HEK293 (cell line): ENCODE data around the gene TMEM145.

Experiments used
- BCL6B ChIP-seq: fragments of 450-650 bp; formaldehyde crosslinking; IDR thresholded peaks from 2 replicates; pipeline ENCODE4 v1.5.1; 2017; ENCODE audit warnings: missing biosample characterization, missing genetic modification characterization
- GLIS1 ChIP-seq: fragments of 450-650 bp; formaldehyde crosslinking; IDR thresholded peaks from 2 replicates; pipeline ENCODE4 v1.5.1; 2016; ENCODE audit warnings: missing biosample characterization, missing genetic modification characterization
- HOXA7 ChIP-seq: sonication (generic); formaldehyde crosslinking; IDR thresholded peaks from 2 replicates; pipeline ENCODE4 v1.8.1; 2022; ENCODE audit warnings: missing genetic modification reagents, borderline replicate concordance
- KLF17 ChIP-seq: fragments of 450-650 bp; formaldehyde crosslinking; IDR thresholded peaks from 2 replicates; pipeline ENCODE4 v1.5.1; 2016; ENCODE audit warnings: missing biosample characterization, missing genetic modification characterization
- OVOL3 ChIP-seq: fragments of 450-650 bp; formaldehyde crosslinking; IDR thresholded peaks from 2 replicates; pipeline ENCODE4 v1.5.1; 2016; ENCODE audit warnings: missing biosample characterization, missing genetic modification characterization
- PRDM1 ChIP-seq: fragments of 450-650 bp; formaldehyde crosslinking; IDR thresholded peaks from 2 replicates; pipeline ENCODE4; 2016; ENCODE audit warnings: missing biosample characterization, missing genetic modification characterization
- PRDM6 ChIP-seq: fragments of 450-650 bp; formaldehyde crosslinking; IDR thresholded peaks from 2 replicates; pipeline ENCODE4 v1.5.1; 2017; ENCODE audit warnings: missing biosample characterization, missing genetic modification characterization
- ZBTB7A ChIP-seq: fragments of 450-650 bp; formaldehyde crosslinking; IDR thresholded peaks from 2 replicates; pipeline ENCODE4 v1.5.1; 2016; ENCODE audit warnings: low read depth, missing biosample characterization, missing genetic modification characterization
- ZEB2 ChIP-seq: fragments of 450-650 bp; formaldehyde crosslinking; IDR thresholded peaks from 2 replicates; pipeline ENCODE4 v1.5.1; 2016; ENCODE audit warnings: missing biosample characterization, missing genetic modification characterization
- ZFP69B ChIP-seq: fragments of 450-650 bp; formaldehyde crosslinking; IDR thresholded peaks from 2 replicates; pipeline ENCODE4 v1.5.1; 2016; ENCODE audit warnings: missing biosample characterization, missing genetic modification characterization
- ZNF114 ChIP-seq: fragments of 450-650 bp; formaldehyde crosslinking; IDR thresholded peaks from 2 replicates; pipeline ENCODE4 v1.5.0; 2017; ENCODE audit warnings: missing biosample characterization, missing genetic modification characterization
- ZNF132 ChIP-seq: fragments of 450-650 bp; formaldehyde crosslinking; IDR thresholded peaks from 2 replicates; pipeline ENCODE4 v1.5.1; 2017; ENCODE audit warnings: missing biosample characterization, missing genetic modification characterization, borderline replicate concordance
- ZNF140 ChIP-seq: fragments of 450-650 bp; formaldehyde crosslinking; IDR thresholded peaks from 2 replicates; pipeline ENCODE4 v1.5.1; 2016; ENCODE audit warnings: missing biosample characterization, missing genetic modification characterization
- ZNF16 ChIP-seq: fragments of 450-650 bp; formaldehyde crosslinking; IDR thresholded peaks from 2 replicates; pipeline ENCODE4 v1.5.1; 2016; ENCODE audit warnings: low read depth, missing biosample characterization, missing genetic modification characterization
- ZNF184 ChIP-seq: fragments of 450-650 bp; IDR thresholded peaks from 2 replicates; pipeline ENCODE4 v1.5.1; 2018; ENCODE audit warnings: missing biosample characterization, mild to moderate bottlenecking, missing genetic modification characterization
- ZNF221 ChIP-seq: fragments of 450-650 bp; formaldehyde crosslinking; IDR thresholded peaks from 2 replicates; pipeline ENCODE4 v1.5.1; 2017; ENCODE audit warnings: missing biosample characterization, missing genetic modification characterization, borderline replicate concordance
- ZNF23 ChIP-seq: fragments of 450-650 bp; formaldehyde crosslinking; IDR thresholded peaks from 2 replicates; pipeline ENCODE4 v1.5.1; 2016; ENCODE audit warnings: missing biosample characterization, missing genetic modification characterization, borderline replicate concordance
- ZNF26 ChIP-seq: fragments of 450-650 bp; formaldehyde crosslinking; IDR thresholded peaks from 2 replicates; pipeline ENCODE4 v1.5.1; 2016; ENCODE audit warnings: missing biosample characterization, missing genetic modification characterization
- ZNF350 ChIP-seq: fragments of 450-650 bp; formaldehyde crosslinking; IDR thresholded peaks from 2 replicates; pipeline ENCODE4 v1.5.0; 2017; ENCODE audit warnings: missing biosample characterization, mild to moderate bottlenecking, missing genetic modification characterization
- ZNF394 ChIP-seq: fragments of 450-650 bp; formaldehyde crosslinking; IDR thresholded peaks from 2 replicates; pipeline ENCODE4 v1.5.1; 2016; ENCODE audit warnings: missing biosample characterization, missing genetic modification characterization, mild to moderate bottlenecking, moderate library complexity, borderline replicate concordance
- ZNF449 ChIP-seq: fragments of 450-650 bp; formaldehyde crosslinking; IDR thresholded peaks from 2 replicates; pipeline ENCODE4 v1.5.1; 2017; ENCODE audit warnings: missing biosample characterization, mild to moderate bottlenecking, missing genetic modification characterization, moderate library complexity
- ZNF626 ChIP-seq: fragments of 450-650 bp; sonication (Bioruptor Pico); formaldehyde crosslinking; IDR thresholded peaks from 2 replicates; pipeline ENCODE4 v1.5.1; 2018; ENCODE audit warnings: missing biosample characterization, missing genetic modification characterization, inconsistent platforms
- ZNF639 ChIP-seq: fragments of 450-650 bp; formaldehyde crosslinking; IDR thresholded peaks from 2 replicates; pipeline ENCODE4 v1.5.1; 2016; ENCODE audit warnings: missing biosample characterization, missing genetic modification characterization
- ZNF660 ChIP-seq: fragments of 450-650 bp; IDR thresholded peaks from 2 replicates; pipeline ENCODE4 v1.5.1; 2018; ENCODE audit warnings: missing biosample characterization, mild to moderate bottlenecking, missing genetic modification characterization
- ZNF664 ChIP-seq: fragments of 450-650 bp; formaldehyde crosslinking; IDR thresholded peaks from 2 replicates; pipeline ENCODE4 v1.5.1; 2016; ENCODE audit warnings: missing biosample characterization, missing genetic modification characterization
- ZNF692 ChIP-seq: fragments of 450-650 bp; formaldehyde crosslinking; IDR thresholded peaks from 2 replicates; pipeline ENCODE4 v1.5.1; 2016; ENCODE audit warnings: missing biosample characterization, missing genetic modification characterization
- ZNF76 ChIP-seq: fragments of 450-650 bp; formaldehyde crosslinking; IDR thresholded peaks from 2 replicates; pipeline ENCODE4; 2016; ENCODE audit warnings: low read depth, missing biosample characterization, missing genetic modification characterization, borderline replicate concordance
- ZNF785 ChIP-seq: fragments of 450-650 bp; formaldehyde crosslinking; IDR thresholded peaks from 2 replicates; pipeline ENCODE4 v1.5.1; 2016; ENCODE audit warnings: missing biosample characterization, missing genetic modification characterization
- ZNF792 ChIP-seq: fragments of 450-650 bp; formaldehyde crosslinking; IDR thresholded peaks from 2 replicates; pipeline ENCODE4 v1.5.1; 2016; ENCODE audit warnings: missing biosample characterization, missing genetic modification characterization
- ZSCAN23 ChIP-seq: fragments of 450-650 bp; formaldehyde crosslinking; IDR thresholded peaks from 2 replicates; pipeline ENCODE4 v1.5.1; 2016; ENCODE audit warnings: missing biosample characterization, missing genetic modification characterization

Gene TMEM145

GRCh38 chr19:42325308-42325895 lies 12.3 kb downstream of the TMEM145 start, which contains the start of gene MEGF8 (continued):
- TF ChIP-seq ZNF626 (tag by site-specific recombination) (no peak), ZNF664 (tag by site-specific recombination) (no peak), ZNF23 (tag by site-specific recombination) (no peak), ZNF76 (tag by site-specific recombination) (peak; percentile 51; the same call in 1 of the 2 replicates), ZNF350 (tag by site-specific recombination) (no peak), KLF17 (tag by site-specific recombination) (peak; percentile 83), PRDM6 (tag by site-specific recombination) (no peak), ZNF221 (tag by site-specific recombination) (no peak), ZNF26 (tag by site-specific recombination) (no peak), ZNF660 (tag by site-specific recombination) (peak; percentile 89), ZNF132 (tag by site-specific recombination) (no peak), ZNF792 (tag by site-specific recombination) (peak; percentile 30; the same call in 1 of the 2 replicates), PRDM1 (tag by site-specific recombination) (no peak), ZEB2 (tag by site-specific recombination) (0 out of 2 replicates have a peak, but pooled peaks have one; percentile 66), HOXA7 (CRISPR knock-in tag) (no peak), GLIS1 (tag by site-specific recombination) (peak; percentile 99), ZFP69B (tag by site-specific recombination) (no peak; the same call in none of the 2 replicates), ZNF184 (tag by site-specific recombination) (no peak), ZNF114 (no peak), ZNF639 (tag by site-specific recombination) (peak; percentile 75; the same call in 1 of the 2 replicates), ZNF449 (tag by site-specific recombination) (peak; percentile 98), ZBTB7A (tag by site-specific recombination) (peak; percentile 71; the same call in 1 of the 2 replicates), ZNF16 (tag by site-specific recombination) (no peak), ZNF140 (no peak), OVOL3 (tag by site-specific recombination) (no peak), ZNF692 (tag by site-specific recombination) (peak; percentile 83; the same call in 1 of the 2 replicates), BCL6B (no peak), ZNF785 (no peak), ZNF394 (tag by site-specific recombination) (no peak; the same call in 1 of the 2 replicates), ZSCAN23 (tag by site-specific recombination) (no peak)
